HG03571 (cell line): ENCODE data around the gene GRIK4.
"Not testable (repeated sequence)": the region's sequence is repeated elsewhere in the genome, so short reads cannot be mapped to it uniquely, and the experiment has no call there.

Source experiments
- ATAC-seq: cut with Tn5 transposase; IDR thresholded peaks from one replicate; pipeline ENCODE4 v1.9.1; 2021; ENCODE audit not compliant: unreplicated experiment

GRIK4 gene

GRCh38 chr11:120573756-120574354, 62.3 kb downstream of the GRIK4 start:
- no peak for ATAC-seq

DNA sequence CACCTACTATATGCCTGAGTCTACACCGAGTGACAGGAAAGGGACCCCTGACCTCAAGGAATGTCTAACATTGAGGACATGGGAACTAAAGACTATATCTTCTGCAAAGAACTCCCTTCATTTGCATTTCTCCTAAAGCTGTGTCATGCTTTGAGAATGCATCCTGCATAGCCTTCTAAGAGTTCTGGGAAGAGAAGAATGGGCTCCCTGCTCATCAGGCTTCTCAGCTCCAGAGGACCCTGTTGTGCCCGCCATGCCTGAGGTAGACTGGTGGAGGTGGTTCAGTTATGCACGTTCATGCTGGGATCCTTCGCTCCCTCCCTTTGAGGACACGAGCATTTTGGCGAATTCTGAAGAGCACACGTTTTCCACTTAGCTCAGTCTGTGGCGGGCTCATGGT, 63.3 kb downstream of the GRIK4 start:
- ATAC-seq: no peak

GRCh38 chr11:120575461-120575860, 63.9 kb downstream of the GRIK4 start:
- ATAC-seq: no peak

- ATAC-seq: no peak
Measured at GRCh38 chr11:120576606-120577005, 65.1 kb downstream of the GRIK4 start.

DNA sequence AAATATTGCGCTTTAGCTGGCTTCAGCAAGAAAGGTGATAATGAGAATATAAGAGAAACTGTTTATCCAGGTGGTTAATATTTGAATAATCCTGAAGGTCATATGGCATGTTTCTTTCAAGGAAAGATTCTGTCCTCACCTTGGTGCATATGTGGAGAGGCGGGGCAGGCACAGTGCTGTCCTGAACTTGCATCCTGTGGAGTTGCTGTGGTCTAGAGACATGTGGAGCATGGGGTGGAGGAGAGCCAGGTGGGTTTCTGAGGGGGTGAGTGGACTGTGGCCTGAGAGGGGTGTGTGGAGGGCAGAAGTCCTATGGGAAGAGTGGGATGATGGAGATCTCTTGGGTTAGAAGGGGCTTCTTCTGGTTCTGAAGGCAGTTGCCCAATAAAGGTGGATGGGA, 65.5 kb downstream of the GRIK4 start:
- no peak for ATAC-seq

DNA sequence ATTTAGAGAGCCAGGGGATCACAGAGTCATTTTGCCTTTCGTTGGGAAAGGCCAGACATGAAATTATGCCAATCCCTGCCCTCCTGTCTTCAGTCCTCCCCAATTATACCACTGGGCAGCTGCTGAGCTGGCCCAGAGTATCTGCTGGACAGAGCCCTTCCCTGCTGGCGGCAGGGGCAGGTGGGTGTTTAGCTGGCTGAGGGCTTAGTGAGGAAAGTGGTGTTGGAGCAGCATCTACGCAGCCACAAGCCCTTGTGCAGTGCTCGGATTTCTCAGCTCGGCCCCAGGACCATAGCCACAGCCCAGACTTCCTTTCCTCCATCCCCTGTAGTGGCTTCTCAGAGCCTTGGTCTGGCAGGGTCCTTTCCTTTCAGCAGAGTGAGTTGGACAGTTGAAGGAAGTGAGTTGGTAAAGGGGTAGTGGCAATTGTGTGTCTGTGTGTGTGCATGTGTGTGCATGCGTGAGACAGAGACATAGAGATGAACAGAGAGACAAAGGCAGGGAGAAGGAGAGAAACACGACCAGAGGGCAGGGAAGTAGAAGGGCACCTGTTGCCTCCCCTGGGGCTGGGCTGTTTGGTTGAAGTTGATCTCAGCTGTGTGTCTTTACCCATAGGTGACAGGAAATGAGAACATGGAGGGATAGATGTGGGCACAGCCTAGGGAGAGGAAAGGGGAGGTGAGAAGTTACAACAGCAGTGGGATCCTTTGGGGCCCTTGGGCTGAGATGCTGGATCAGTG, 66.2 kb downstream of the GRIK4 start:
- ATAC-seq: no peak

- ATAC-seq: no peak
Measured at GRCh38 chr11:120578596-120579154, 67.1 kb downstream of the GRIK4 start.

DNA sequence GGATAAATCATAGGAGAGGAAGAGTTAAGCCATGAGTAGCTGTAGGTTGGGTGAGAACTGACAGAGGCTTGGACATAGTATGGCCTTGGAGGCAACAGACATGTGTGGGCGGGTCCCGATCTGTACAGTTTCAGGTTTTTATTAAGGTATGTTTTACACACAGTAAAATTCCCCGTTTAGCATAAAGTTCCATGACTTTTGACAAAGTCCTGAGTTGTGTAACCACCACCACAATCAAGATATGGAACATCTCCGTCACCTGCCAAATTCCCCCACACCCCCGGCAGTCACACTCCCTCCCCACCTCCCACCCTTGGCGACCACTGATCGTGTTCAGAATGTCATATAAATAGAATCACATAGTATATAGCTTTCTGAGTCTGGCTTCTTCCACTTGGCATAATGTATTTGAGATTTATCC, 68.1 kb downstream of the GRIK4 start:
- ATAC-seq: no peak

- no peak for ATAC-seq
Measured at GRCh38 chr11:120581313-120581712, 69.8 kb downstream of the GRIK4 start.

GRCh38 chr11:120582535-120582934, 71.0 kb downstream of the GRIK4 start:
- not testable (repeated sequence) for ATAC-seq

GRCh38 chr11:120586072-120586471, 74.5 kb downstream of the GRIK4 start:
- ATAC-seq: no peak

GRCh38 chr11:120586728-120587127, 75.2 kb downstream of the GRIK4 start:
- ATAC-seq: no peak

- ATAC-seq: no peak
Measured at GRCh38 chr11:120587299-120587698, 75.8 kb downstream of the GRIK4 start.

DNA sequence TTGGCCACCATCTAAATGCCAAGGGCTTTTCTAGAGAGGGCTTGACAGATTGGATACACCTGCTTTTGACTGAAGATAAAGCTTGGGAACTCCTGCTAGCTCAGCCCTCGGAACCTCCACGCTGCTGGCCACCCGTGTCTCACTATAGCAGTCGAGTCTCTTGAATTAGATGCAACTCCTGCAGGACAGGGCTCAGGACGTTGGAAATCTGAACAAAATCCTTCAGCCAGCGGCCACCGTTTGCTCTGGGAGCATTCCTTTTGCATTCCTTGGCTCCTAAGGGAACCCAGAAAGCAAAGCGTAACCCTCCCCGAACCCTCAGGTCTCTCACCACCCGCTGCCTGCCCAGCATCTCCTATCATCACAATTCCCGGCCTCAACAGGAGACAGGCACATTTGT, 77.8 kb downstream of the GRIK4 start:
- no peak for ATAC-seq

DNA sequence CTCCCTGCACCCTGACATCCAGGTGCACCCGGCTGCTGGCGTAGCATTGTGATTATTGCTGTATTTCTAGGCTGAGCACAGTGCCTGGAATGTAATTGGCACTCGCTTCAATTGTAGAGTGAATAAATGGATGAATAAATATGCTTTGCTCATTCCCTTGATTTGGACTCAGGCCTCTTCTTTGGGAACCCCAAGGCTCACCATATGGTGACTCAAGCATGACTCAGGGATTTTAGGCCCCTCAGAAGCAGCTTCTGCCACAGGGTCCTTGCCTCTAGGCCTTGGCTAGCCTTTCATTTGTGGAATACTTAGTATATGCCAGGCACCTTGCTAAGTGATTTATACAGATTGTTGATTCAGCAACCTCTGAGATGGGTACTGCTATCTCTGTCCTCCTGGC, 78.9 kb downstream of the GRIK4 start:
- no peak for ATAC-seq

DNA sequence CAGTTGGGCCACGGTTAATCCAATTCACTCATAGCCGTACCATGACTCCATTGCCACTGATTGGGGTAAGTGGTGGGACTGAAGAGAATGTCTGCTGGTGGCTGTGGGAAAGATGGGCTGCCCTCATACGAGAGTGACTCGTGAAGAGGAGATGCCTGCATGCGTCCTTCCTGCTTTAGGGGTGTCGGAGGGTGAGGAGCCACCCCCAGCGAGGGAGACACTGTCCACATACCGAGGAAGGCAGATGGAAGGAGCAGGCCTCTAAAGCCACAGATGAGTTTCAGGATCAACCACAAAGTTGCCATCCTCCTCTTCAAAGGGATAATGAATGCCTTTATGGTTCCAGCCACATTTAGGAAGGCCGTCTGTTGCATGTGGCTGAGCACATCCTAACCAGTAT, 83.2 kb downstream of the GRIK4 start:
- ATAC-seq: no peak

DNA sequence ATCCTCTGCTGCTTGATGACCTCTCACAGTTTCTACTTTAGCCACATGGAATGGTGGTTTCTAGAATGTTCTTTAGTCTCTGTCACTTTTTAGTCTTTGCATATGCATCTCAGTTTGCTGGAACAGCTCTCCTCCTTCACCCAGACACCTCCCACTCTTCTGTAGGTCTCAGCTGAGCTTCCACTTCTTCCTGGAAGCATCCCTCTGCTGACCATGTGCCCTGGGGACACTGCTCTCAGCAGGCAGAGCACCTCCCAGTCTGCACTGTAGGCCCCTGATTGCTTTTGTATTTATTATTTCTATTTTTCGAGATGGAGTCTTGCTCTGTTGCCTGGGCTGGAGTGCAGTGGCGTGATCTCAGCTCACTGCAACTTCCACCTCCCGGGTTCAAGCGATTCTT, 84.0 kb downstream of the GRIK4 start:
- ATAC-seq: no peak

DNA sequence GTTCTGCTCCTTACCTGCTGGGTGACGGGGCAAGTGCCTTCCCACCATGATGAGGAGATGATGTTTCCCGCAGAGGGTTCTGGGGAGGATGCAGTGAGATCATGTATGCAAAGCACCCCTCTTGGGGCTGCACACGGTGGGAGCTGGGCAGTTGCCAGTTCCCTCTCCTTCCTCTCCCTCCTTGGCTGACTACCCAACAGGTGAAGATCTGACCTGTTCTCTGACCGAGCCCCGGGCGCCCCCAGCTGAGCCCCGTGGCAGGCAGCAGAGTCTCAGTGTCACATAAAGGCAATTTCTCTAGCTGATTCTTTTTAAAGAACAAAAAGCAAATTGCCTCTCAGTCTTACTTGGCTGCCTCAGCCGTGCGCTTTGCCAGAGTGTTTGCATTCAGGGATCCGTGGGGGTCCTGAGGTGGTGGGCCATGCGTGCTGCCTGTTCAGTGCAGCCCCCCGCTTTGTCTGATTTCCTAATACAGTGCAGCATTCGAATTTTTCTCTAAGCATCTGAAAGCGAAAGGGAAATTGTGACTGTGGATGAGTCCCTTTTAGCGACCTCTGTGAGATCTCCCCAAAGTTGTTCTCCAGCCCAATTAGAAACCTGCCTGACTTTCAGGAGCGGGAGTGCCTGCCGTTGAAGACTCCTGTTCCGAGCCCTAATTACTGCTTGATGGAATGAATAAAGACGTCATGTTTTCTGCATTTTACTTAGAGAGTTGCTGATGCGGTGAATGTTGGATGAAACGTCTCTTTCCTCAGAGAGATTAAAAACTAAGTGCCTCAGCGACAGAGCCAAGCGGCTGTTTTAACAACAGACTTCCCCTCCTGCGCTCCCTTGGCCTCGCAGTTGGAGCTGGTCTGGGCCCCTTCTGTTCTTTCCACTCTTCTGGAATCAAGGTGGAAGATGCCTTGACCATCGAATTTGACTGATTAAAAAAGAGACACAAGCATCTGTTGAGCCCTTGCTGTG, 86.0 kb downstream of the GRIK4 start:
- ATAC-seq: no peak

DNA sequence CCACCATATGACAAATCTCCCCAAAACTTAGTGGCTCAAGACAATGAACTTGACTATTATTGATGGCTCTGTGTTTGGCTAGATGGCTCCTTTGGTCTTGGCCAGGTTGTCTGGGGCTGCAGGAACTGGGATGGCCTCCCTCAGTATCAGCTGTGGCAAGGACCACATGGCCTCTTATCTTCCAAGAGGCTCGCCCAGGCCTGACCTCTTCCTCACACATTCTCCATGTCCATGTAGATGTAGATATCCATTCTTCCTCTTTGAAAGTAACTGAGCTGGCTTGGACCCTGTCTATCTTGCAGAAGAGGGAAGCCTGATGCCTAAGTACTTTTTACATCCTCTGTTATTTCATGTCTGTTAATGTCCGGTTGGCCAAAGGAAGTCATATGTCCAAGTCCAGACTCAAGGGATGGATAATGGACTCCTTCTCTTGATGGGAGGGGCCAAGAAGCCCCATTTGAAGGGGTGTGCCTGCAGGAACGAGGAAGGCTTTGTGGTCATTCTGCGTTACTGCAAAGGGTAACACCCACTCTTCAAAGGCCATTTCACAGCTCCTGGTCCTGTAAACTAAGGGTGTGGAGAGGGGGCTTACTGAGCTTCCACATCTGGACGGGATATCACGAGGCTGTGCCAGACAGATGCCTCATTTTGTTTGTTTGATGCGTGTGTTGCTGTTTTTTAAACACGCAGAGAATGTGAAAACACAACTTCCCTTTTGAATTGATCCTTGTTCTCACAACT, 87.1 kb downstream of the GRIK4 start:
- no peak for ATAC-seq

DNA sequence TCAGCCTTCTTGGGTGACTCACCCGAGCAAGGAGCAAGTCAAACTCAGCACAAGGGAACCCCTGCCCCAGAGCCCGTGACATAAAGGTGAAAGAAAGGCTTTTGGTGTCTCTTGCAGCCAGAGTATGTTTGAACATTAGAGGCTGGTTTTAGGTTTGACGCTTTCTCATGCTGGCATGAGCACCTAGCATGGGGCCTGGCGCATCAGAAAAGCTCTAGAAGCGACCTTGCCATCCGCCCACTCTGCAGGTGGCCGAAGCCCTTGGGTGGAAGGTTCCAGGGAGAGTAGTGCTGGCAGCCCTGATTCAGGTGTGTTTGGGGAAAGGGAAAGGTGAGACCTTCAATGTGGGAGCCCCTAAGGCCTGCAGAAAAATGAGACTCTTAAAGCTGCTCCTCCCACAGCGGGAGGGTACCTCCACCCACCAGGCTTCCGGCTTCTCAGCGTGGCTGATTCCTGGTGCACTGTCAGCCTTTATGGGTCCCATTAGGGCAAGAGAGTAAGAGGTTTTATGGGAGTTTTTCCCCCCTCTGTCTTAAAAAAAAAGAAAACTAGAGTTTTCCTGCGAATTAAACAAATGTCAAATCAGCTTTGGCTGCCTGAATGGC, 88.4 kb downstream of the GRIK4 start:
- no peak for ATAC-seq
